ENCODE measurements around the gene CRMP1.

DNA sequence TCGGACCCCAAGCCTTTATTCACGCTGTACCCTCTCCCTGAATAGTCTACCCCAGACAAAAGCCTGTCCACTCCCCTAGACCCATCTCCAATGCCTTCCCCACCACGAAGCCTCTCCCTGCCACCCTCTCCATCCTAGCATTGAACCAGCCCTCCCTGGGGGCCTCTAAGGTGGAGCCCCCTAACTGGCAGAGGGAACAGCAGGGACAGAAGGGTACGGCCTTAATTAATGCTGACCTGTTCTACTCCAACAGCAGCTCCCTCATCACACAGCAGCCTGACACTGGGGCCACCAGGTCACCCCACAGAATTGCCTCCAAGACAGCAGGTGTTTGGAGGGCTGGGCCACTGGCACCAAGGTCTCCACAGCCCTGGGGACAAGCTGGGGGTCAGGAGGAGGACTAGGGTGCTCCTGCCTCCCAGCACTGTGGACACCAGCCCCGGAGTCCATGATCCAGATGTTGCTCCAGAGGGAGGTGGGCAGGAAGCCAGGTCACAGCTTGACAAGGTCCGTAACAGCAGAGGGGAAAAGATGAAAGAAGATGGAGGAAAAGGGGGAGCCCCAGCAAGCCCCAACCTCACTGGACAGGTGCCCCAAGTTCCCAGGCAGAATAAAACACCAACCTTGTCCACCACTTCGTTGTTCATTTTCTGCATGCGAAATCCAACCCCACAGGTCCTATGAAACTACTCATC, 3.7 kb downstream of the CRMP1 start:
- TF ChIP-seq, protein P1, sequence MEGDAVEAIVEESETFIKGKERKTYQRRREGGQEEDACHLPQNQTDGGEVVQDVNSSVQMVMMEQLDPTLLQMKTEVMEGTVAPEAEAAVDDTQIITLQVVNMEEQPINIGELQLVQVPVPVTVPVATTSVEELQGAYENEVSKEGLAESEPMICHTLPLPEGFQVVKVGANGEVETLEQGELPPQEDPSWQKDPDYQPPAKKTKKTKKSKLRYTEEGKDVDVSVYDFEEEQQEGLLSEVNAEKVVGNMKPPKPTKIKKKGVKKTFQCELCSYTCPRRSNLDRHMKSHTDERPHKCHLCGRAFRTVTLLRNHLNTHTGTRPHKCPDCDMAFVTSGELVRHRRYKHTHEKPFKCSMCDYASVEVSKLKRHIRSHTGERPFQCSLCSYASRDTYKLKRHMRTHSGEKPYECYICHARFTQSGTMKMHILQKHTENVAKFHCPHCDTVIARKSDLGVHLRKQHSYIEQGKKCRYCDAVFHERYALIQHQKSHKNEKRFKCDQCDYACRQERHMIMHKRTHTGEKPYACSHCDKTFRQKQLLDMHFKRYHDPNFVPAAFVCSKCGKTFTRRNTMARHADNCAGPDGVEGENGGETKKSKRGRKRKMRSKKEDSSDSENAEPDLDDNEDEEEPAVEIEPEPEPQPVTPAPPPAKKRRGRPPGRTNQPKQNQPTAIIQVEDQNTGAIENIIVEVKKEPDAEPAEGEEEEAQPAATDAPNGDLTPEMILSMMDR (IDR thresholded peaks at IDR 0.05; ENCODE audit: borderline replicate concordance, extremely low read depth, low read length, poor library complexity, severe bottlenecking) = no peak
- no peak for TF ChIP-seq EZH2 (IDR thresholded peaks at IDR 0.05; ENCODE audit: borderline replicate concordance, low read depth, low read length, severe bottlenecking)
